Prostate gland (tissue), 2 donors: ENCODE measurements around the gene PLXND1.

Experiments used
- CTCF ChIP-seq, 4 experiments: fragments of 200-600 bp in 2 of 4; fragments of 450-650 bp in 2 of 4; sonication (generic) in 2 of 4; IDR thresholded peaks; 1 replicate in 3 of 4; 2 replicates in 1 of 4; pipeline ENCODE4 v1.5.1; 2016 to 2019; ENCODE audit warnings: antibody characterized with exemption in 4 of 4, mild to moderate bottlenecking in 2 of 4, moderate library complexity in 2 of 4
- POLR2A ChIP-seq: fragments of 450-650 bp; IDR thresholded peaks from one replicate; pipeline ENCODE4 v1.6.1; 2016; ENCODE audit warnings: antibody characterized with exemption, mild to moderate bottlenecking
- POLR2AphosphoS5 ChIP-seq: sonication (generic); formaldehyde crosslinking; IDR thresholded peaks from one replicate; pipeline ENCODE4 v1.6.1; 2017; ENCODE audit warnings: antibody characterized with exemption

- TF ChIP-seq POLR2AphosphoS5: no peak
- no peak for TF ChIP-seq CTCF (IDR thresholded peaks at IDR 0.05)
- no peak for TF ChIP-seq POLR2A
These were observed 11.8 kb upstream of the PLXND1 start for GRCh38 chr3:129618186-129618820.
